Measurements from ENCODE around the gene AAR2. TPM values are rescaled to one million over a fixed set of nuclear protein-coding genes. Genes with fewer than 3 reads are reported as not detected.

The AAR2 gene
- total RNA-seq, 1 experiment from 2014 or later, result 36.9 TPM

- Histone ChIP-seq H3K23ac (ENCODE audit: insufficient read length, low read depth, low read length) (no peak overlapping the region), H3K27ac (ENCODE audit: insufficient read length, low read depth, low read length) (no peak overlapping the region), H2BK12ac (ENCODE audit: insufficient read length, low read depth, low read length) (no peak overlapping the region), H2AFZ (ENCODE audit: low read length) (no peak overlapping the region), H3K18ac (ENCODE audit: insufficient read length, low read depth, low read length) (no peak overlapping the region), H3K79me1 (ENCODE audit: insufficient read depth, low read depth, low read length, poor library complexity, severe bottlenecking) (no peaks in the 10 kb centered on the region), H2BK15ac (ENCODE audit: low read depth, low read length) (no peak overlapping the region), H3K23me2 (ENCODE audit: insufficient read length, low read depth, low read length, poor library complexity, severe bottlenecking) (no peaks in the 10 kb centered on the region), H3K56ac (ENCODE audit: insufficient read length, low read depth, low read length) (no peak overlapping the region), H3K4me1 (ENCODE audit: insufficient read depth, low read length) (0 out of 2 replicates have a peak, but pooled peaks cover 3% of the 10 kb centered on the region), H3K9me3 (ENCODE audit: control insufficient read depth, low read depth, low read length) (no peaks in the 10 kb centered on the region), H2AK5ac (ENCODE audit: insufficient read length, low read length) (no peak overlapping the region), H3K27me3 (ENCODE audit: insufficient read depth, low read length) (no peaks in the 10 kb centered on the region), H3K9ac (ENCODE audit: extremely low read depth, insufficient read length, low read length) (no peak overlapping the region), H4K5ac (ENCODE audit: insufficient read length, low read depth, low read length) (no peak overlapping the region), H3K14ac (ENCODE audit: insufficient read depth, low read length) (no peak overlapping the region), H3K4ac (ENCODE audit: low read depth, low read length) (no peak overlapping the region), H3K79me2 (ENCODE audit: insufficient read depth, low read length) (no peaks in the 10 kb centered on the region), H4K91ac (ENCODE audit: insufficient read length, low read depth, low read length) (no peak overlapping the region), H4K8ac (replicated peaks; ENCODE audit: insufficient read length, low read depth, low read length) (no peak overlapping the region), H2BK120ac (ENCODE audit: low read depth, low read length, poor library complexity, severe bottlenecking) (no peak overlapping the region), H2BK5ac (ENCODE audit: insufficient read length, low read length) (no peak overlapping the region), H3K4me2 (ENCODE audit: insufficient read depth, insufficient read length, low read length) (no peak overlapping the region), H4K20me1 (ENCODE audit: control insufficient read depth, insufficient read depth, insufficient read length) (no peaks in the 10 kb centered on the region), H2BK20ac (ENCODE audit: low read depth, low read length, poor library complexity, severe bottlenecking) (no peak overlapping the region), H3T11ph (ENCODE audit: low read length) (no peak overlapping the region)
- Mint-ChIP-seq H3K4me1 (peaks cover 10 to 50% of the 10 kb centered on the region in 2 experiments), H3K36me3 (ENCODE audit: insufficient read depth in 1 of 3, low read depth in 3 of 3) (no peaks in the 10 kb centered on the region), H3K27ac (peak overlapping the region in 1 of 3 experiments; percentile 35; a peak in 1 of 7 replicates), H3K27me3 (ENCODE audit: low read depth) (peaks cover 6% of the 10 kb centered on the region), H3K4me3 (no peak overlapping the region; a peak in 1 of 5 replicates), H3K9me3 (no peaks in the 10 kb centered on the region)
- TF ChIP-seq CTCF (conservative IDR thresholded peaks at IDR 0.05), result no peak
- DNase-seq, result no peak
- WGBS (ENCODE audit: extremely low coverage, insufficient read length, low lambda C conversion rate), result no CpG with 5 or more reads among the region's 12 CpGs
Measured at GRCh38 chr20:36272547-36273220, 36.4 kb downstream of the AAR2 start.

Measured in H9 (cell line).